Gastrocnemius medialis (tissue), 4 donors: ENCODE measurements around the gene ATF6.

ENCODE experiments used
- CTCF ChIP-seq, 5 experiments: fragments of 450-650 bp in 3 of 5; fragments of 200-600 bp in 2 of 5; sonication (generic) in 2 of 5; IDR thresholded peaks in 4 of 5; conservative IDR thresholded peaks in 1 of 5; 1 replicate in 4 of 5; 2 replicates in 1 of 5; pipeline ENCODE4 v1.5.1; 2016 to 2019; ENCODE audit warnings: antibody characterized with exemption in 5 of 5, mild to moderate bottlenecking in 3 of 5, moderate library complexity in 3 of 5
- POLR2A ChIP-seq, 2 donors: fragments of 450-650 bp; IDR thresholded peaks; one replicate each; pipeline ENCODE4 v1.6.1; 2017; ENCODE audit warnings: antibody characterized with exemption in 2 of 2, mild to moderate bottlenecking in 2 of 2, moderate library complexity in 2 of 2

GRCh38 chr1:161731981-161732718 is 34.0 kb upstream of the ATF6 start:
- TF ChIP-seq CTCF (IDR thresholded peaks at IDR 0.05 in 4 of 5, conservative IDR thresholded peaks at IDR 0.05 in 1 of 5) (no peak), POLR2A (IDR thresholded peaks at IDR 0.05) (no peak)
